SK-N-SH treated with all-trans-retinoic acid at 6 μM for 48 hours (cell line): ENCODE data around the gene LBX1.

Experiments
- ATAC-seq: fragments of 200-7000 bp; cut with Tn5 transposase; 3 replicates; pipeline ENCODE4 v1.9.1; 2020; ENCODE audit warnings: mild to moderate bottlenecking, moderate library complexity
- ARNTL ChIP-seq: fragments of 450-650 bp; formaldehyde crosslinking; IDR thresholded peaks from 2 replicates; pipeline ENCODE4 v1.5.0; 2020; ENCODE audit warnings: low read depth, mild to moderate bottlenecking, moderate library complexity, borderline replicate concordance
- BACH2 ChIP-seq: fragments of 250-450 bp; sonication (Bioruptor Pico); IDR thresholded peaks from 2 replicates; pipeline ENCODE4 v1.9.0; 2021; ENCODE audit warnings: mild to moderate bottlenecking, borderline replicate concordance
- CSDC2 ChIP-seq: fragments of 250-450 bp; sonication (Bioruptor Pico); IDR thresholded peaks from 2 replicates; pipeline ENCODE4 v1.5.0; 2020; ENCODE audit warnings: mild to moderate bottlenecking, moderate library complexity
- ESRRG ChIP-seq: fragments of 250-450 bp; sonication (Bioruptor Pico); IDR thresholded peaks from 2 replicates; pipeline ENCODE4 v1.6.1; 2021; ENCODE audit warnings: mild to moderate bottlenecking
- GLIS3 ChIP-seq: fragments of 250-450 bp; sonication (Bioruptor Pico); IDR thresholded peaks from 2 replicates; pipeline ENCODE4 v1.5.0; 2020; ENCODE audit warnings: mild to moderate bottlenecking, moderate library complexity
- PPARA ChIP-seq: fragments of 250-450 bp; sonication (Bioruptor Pico); IDR thresholded peaks from 2 replicates; pipeline ENCODE4 v1.5.0; 2020; ENCODE audit warnings: mild to moderate bottlenecking, borderline replicate concordance
- RARB ChIP-seq: fragments of 250-450 bp; sonication (Bioruptor Pico); IDR thresholded peaks from 2 replicates; pipeline ENCODE4 v1.8.0; 2021; ENCODE audit warnings: mild to moderate bottlenecking, moderate library complexity
- SNAI2 ChIP-seq: fragments of 250-450 bp; sonication (Bioruptor Pico); IDR thresholded peaks from 2 replicates; pipeline ENCODE4 v1.5.0; 2020; ENCODE audit warnings: mild to moderate bottlenecking, moderate library complexity
- TOX ChIP-seq: fragments of 250-450 bp; sonication (Bioruptor Pico); IDR thresholded peaks from 2 replicates; pipeline ENCODE4 v1.8.0; 2021; ENCODE audit warnings: mild to moderate bottlenecking, moderate library complexity, borderline replicate concordance
- ZC3H10 ChIP-seq: fragments of 250-450 bp; sonication (Bioruptor Pico); IDR thresholded peaks from 2 replicates; pipeline ENCODE4 v1.5.1; 2021; ENCODE audit warnings: mild to moderate bottlenecking, moderate library complexity
- ZFP30 ChIP-seq: fragments of 450-650 bp; formaldehyde crosslinking; IDR thresholded peaks from 2 replicates; pipeline ENCODE4 v1.5.0; 2022; ENCODE audit warnings: mild to moderate bottlenecking, moderate library complexity
- ZNF565 ChIP-seq: fragments of 450-650 bp; formaldehyde crosslinking; conservative IDR thresholded peaks from 2 replicates; pipeline ENCODE4 v1.5.0; 2020; ENCODE audit warnings: low read depth, mild to moderate bottlenecking, moderate library complexity
- ZNF70 ChIP-seq: fragments of 450-650 bp; formaldehyde crosslinking; IDR thresholded peaks from 2 replicates; pipeline ENCODE4 v1.5.0; 2020; ENCODE audit warnings: mild to moderate bottlenecking, moderate library complexity
- TF ChIP-seq, protein P1 (sequence below): fragments of 250-450 bp; sonication (Bioruptor Pico); IDR thresholded peaks from 2 replicates; pipeline ENCODE4 v1.5.0; 2020; ENCODE audit warnings: mild to moderate bottlenecking, moderate library complexity
- TF ChIP-seq, protein P2 (sequence below): fragments of 250-450 bp; sonication (Bioruptor Pico); IDR thresholded peaks from 2 replicates; pipeline ENCODE4 v1.8.0; 2020; ENCODE audit warnings: mild to moderate bottlenecking, moderate library complexity, borderline replicate concordance
- TF ChIP-seq, protein P3 (sequence below): fragments of 250-450 bp; sonication (Bioruptor Pico); IDR thresholded peaks from 2 replicates; pipeline ENCODE4 v1.5.1; 2020; ENCODE audit warnings: low read depth, mild to moderate bottlenecking, moderate library complexity
- TF ChIP-seq, protein P4 (sequence below): fragments of 250-450 bp; sonication (Bioruptor Pico); IDR thresholded peaks from 2 replicates; pipeline ENCODE4 v1.8.0; 2021; ENCODE audit warnings: low read depth, mild to moderate bottlenecking, moderate library complexity, borderline replicate concordance

Gene LBX1

DNA sequence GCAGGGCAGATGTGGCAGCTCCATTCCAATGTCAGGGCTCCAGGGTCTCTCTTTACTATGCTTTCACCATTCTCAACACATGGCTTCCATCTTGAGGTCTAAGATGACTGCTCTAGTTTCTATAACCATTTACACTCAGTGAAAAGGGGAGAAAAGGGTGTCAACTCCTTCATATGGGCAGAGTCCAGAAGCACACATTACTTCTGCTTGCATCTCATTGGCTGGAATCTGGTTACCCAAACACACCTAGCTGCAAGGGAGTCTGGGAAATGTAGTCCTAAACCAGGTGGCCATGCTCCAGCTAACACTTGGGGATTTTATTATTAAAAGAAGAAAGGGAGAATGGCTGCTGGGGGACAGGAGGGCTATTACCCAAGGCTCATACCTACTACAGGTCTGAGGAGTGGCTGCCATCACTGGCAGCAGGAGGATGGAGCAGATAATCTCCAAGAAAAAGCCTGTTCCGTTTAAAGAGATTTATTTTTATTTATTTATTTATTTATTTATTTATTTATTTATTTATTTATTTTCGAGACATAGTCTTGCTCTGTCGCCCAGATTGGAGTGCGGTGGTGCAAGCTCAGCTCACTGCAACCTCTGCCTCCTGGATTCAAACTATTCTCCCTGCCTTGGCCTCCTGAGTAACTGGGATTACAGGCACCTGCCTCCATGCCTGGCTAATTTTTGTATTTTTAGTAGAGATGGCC is 29.1 kb upstream of the LBX1 start:
- TF ChIP-seq, protein P1, sequence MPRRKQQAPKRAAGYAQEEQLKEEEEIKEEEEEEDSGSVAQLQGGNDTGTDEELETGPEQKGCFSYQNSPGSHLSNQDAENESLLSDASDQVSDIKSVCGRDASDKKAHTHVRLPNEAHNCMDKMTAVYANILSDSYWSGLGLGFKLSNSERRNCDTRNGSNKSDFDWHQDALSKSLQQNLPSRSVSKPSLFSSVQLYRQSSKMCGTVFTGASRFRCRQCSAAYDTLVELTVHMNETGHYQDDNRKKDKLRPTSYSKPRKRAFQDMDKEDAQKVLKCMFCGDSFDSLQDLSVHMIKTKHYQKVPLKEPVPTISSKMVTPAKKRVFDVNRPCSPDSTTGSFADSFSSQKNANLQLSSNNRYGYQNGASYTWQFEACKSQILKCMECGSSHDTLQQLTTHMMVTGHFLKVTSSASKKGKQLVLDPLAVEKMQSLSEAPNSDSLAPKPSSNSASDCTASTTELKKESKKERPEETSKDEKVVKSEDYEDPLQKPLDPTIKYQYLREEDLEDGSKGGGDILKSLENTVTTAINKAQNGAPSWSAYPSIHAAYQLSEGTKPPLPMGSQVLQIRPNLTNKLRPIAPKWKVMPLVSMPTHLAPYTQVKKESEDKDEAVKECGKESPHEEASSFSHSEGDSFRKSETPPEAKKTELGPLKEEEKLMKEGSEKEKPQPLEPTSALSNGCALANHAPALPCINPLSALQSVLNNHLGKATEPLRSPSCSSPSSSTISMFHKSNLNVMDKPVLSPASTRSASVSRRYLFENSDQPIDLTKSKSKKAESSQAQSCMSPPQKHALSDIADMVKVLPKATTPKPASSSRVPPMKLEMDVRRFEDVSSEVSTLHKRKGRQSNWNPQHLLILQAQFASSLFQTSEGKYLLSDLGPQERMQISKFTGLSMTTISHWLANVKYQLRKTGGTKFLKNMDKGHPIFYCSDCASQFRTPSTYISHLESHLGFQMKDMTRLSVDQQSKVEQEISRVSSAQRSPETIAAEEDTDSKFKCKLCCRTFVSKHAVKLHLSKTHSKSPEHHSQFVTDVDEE (CRISPR knock-in tag), result no peak
- TF ChIP-seq GLIS3 (CRISPR knock-in tag) (no peak), ZC3H10 (CRISPR knock-in tag) (no peak), ARNTL (CRISPR knock-in tag) (no peak), PPARA (CRISPR knock-in tag) (no peak), ESRRG (CRISPR knock-in tag) (no peak), TOX (CRISPR knock-in tag) (no peak), BACH2 (CRISPR knock-in tag) (no peak)
- TF ChIP-seq, protein P2, sequence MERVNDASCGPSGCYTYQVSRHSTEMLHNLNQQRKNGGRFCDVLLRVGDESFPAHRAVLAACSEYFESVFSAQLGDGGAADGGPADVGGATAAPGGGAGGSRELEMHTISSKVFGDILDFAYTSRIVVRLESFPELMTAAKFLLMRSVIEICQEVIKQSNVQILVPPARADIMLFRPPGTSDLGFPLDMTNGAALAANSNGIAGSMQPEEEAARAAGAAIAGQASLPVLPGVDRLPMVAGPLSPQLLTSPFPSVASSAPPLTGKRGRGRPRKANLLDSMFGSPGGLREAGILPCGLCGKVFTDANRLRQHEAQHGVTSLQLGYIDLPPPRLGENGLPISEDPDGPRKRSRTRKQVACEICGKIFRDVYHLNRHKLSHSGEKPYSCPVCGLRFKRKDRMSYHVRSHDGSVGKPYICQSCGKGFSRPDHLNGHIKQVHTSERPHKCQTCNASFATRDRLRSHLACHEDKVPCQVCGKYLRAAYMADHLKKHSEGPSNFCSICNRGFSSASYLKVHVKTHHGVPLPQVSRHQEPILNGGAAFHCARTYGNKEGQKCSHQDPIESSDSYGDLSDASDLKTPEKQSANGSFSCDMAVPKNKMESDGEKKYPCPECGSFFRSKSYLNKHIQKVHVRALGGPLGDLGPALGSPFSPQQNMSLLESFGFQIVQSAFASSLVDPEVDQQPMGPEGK (CRISPR knock-in tag), result no peak
- no peak for ATAC-seq

DNA sequence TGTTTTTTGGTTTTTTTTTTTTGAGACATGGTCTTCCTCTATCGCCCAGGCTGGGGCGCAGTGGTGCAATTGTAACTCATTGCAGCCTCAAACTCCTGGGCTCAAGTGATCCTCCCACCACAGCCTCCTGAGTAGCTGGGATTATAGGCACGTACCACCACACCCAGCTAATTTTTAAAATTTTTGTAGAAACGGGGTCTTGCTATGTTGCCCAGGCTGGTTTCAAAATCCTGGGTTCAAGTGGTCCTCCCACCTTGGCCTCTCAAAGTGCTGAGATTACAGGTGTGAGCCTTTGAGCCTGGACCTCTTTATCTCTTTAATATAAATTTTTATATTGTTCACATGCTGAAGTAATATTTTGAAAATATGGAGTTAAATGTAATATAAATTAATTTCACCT is 28.2 kb upstream of the LBX1 start:
- TF ChIP-seq CSDC2, result no peak
- TF ChIP-seq RARB, result no peak
- TF ChIP-seq ZFP30, result no peak
- TF ChIP-seq, protein P3, sequence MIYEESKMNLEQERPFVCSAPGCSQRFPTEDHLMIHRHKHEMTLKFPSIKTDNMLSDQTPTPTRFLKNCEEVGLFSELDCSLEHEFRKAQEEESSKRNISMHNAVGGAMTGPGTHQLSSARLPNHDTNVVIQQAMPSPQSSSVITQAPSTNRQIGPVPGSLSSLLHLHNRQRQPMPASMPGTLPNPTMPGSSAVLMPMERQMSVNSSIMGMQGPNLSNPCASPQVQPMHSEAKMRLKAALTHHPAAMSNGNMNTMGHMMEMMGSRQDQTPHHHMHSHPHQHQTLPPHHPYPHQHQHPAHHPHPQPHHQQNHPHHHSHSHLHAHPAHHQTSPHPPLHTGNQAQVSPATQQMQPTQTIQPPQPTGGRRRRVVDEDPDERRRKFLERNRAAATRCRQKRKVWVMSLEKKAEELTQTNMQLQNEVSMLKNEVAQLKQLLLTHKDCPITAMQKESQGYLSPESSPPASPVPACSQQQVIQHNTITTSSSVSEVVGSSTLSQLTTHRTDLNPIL (CRISPR knock-in tag), result no peak
- TF ChIP-seq, protein P1 (CRISPR knock-in tag), result no peak
- no peak for TF ChIP-seq ZNF70 (CRISPR knock-in tag)
- no peak for TF ChIP-seq ARNTL (CRISPR knock-in tag)
- no peak for TF ChIP-seq ESRRG (CRISPR knock-in tag)
- TF ChIP-seq, protein P4, sequence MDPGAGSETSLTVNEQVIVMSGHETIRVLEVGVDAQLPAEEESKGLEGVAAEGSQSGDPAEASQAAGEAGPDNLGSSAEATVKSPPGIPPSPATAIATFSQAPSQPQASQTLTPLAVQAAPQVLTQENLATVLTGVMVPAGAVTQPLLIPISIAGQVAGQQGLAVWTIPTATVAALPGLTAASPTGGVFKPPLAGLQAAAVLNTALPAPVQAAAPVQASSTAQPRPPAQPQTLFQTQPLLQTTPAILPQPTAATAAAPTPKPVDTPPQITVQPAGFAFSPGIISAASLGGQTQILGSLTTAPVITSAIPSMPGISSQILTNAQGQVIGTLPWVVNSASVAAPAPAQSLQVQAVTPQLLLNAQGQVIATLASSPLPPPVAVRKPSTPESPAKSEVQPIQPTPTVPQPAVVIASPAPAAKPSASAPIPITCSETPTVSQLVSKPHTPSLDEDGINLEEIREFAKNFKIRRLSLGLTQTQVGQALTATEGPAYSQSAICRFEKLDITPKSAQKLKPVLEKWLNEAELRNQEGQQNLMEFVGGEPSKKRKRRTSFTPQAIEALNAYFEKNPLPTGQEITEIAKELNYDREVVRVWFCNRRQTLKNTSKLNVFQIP, result no peak
- TF ChIP-seq ZNF565 (CRISPR knock-in tag), result no peak
- TF ChIP-seq TOX (CRISPR knock-in tag), result no peak
- TF ChIP-seq, protein P2 (CRISPR knock-in tag), result no peak
- no peak for TF ChIP-seq SNAI2 (CRISPR knock-in tag)
- no peak for ATAC-seq
